WTC11 (cell line): ENCODE measurements around the gene APOBEC3H.
"Not testable (repeated sequence)": the region's sequence is repeated elsewhere in the genome, so short reads cannot be mapped to it uniquely, and the experiment has no call there.

ENCODE experiments used
- CBFB ChIP-seq: sonication (generic); formaldehyde crosslinking; IDR thresholded peaks from 2 replicates; pipeline ENCODE4 v1.8.1; 2022; ENCODE audit warnings: mild to moderate bottlenecking, low read depth, missing genetic modification reagents
- CTCF ChIP-seq: fragments of 200-600 bp; IDR thresholded peaks from 2 replicates; pipeline ENCODE4 v1.8.0; 2022; ENCODE audit warnings: antibody characterized with exemption
- ESRRA ChIP-seq: sonication (generic); formaldehyde crosslinking; IDR thresholded peaks from 2 replicates; pipeline ENCODE4 v1.8.1; 2022; ENCODE audit warnings: mild to moderate bottlenecking, missing genetic modification reagents, borderline replicate concordance
- IRF2 ChIP-seq: sonication (generic); formaldehyde crosslinking; IDR thresholded peaks from 2 replicates; pipeline ENCODE4 v1.8.0; 2022; ENCODE audit warnings: low read depth, missing genetic modification reagents, borderline replicate concordance
- NR2C2 ChIP-seq: sonication (generic); formaldehyde crosslinking; IDR thresholded peaks from 2 replicates; pipeline ENCODE4 v1.8.0; 2022; ENCODE audit warnings: mild to moderate bottlenecking, missing genetic modification reagents
- SP1 ChIP-seq: sonication (generic); formaldehyde crosslinking; conservative IDR thresholded peaks from 2 replicates; pipeline ENCODE4 v1.8.1; 2022; ENCODE audit warnings: missing genetic modification reagents
- TEAD4 ChIP-seq: sonication (generic); formaldehyde crosslinking; IDR thresholded peaks from 2 replicates; pipeline ENCODE4 v1.8.0; 2022; ENCODE audit warnings: mild to moderate bottlenecking, missing genetic modification reagents
- USF1 ChIP-seq: sonication (generic); formaldehyde crosslinking; IDR thresholded peaks from 2 replicates; pipeline ENCODE4 v1.8.0; 2022; ENCODE audit warnings: mild to moderate bottlenecking, missing genetic modification reagents
- USF2 ChIP-seq: sonication (generic); formaldehyde crosslinking; IDR thresholded peaks from 2 replicates; pipeline ENCODE4 v1.8.1; 2023; ENCODE audit warnings: mild to moderate bottlenecking, missing genetic modification reagents, moderate library complexity
- ZBTB21 ChIP-seq: sonication (generic); formaldehyde crosslinking; IDR thresholded peaks from 2 replicates; pipeline ENCODE4 v1.8.1; 2023; ENCODE audit warnings: mild to moderate bottlenecking, missing genetic modification reagents, borderline replicate concordance
- TF ChIP-seq, protein P1 (sequence below): sonication (generic); formaldehyde crosslinking; IDR thresholded peaks from 2 replicates; pipeline ENCODE4 v1.8.0; 2022; ENCODE audit warnings: mild to moderate bottlenecking, missing genetic modification reagents
- TF ChIP-seq, protein P2 (sequence below): sonication (generic); formaldehyde crosslinking; IDR thresholded peaks from 2 replicates; pipeline ENCODE4 v1.8.1; 2022; ENCODE audit warnings: mild to moderate bottlenecking, missing genetic modification reagents, moderate library complexity, borderline replicate concordance

- TF ChIP-seq CTCF; USF2 (CRISPR knock-in tag); NR2C2; IRF2 (CRISPR knock-in tag); ZBTB21 (CRISPR knock-in tag); ESRRA (CRISPR knock-in tag); USF1 (CRISPR knock-in tag); CBFB (CRISPR knock-in tag); TEAD4 (CRISPR knock-in tag); SP1 (CRISPR knock-in tag): not testable (repeated sequence)
- TF ChIP-seq, protein P1, sequence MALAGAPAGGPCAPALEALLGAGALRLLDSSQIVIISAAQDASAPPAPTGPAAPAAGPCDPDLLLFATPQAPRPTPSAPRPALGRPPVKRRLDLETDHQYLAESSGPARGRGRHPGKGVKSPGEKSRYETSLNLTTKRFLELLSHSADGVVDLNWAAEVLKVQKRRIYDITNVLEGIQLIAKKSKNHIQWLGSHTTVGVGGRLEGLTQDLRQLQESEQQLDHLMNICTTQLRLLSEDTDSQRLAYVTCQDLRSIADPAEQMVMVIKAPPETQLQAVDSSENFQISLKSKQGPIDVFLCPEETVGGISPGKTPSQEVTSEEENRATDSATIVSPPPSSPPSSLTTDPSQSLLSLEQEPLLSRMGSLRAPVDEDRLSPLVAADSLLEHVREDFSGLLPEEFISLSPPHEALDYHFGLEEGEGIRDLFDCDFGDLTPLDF (CRISPR knock-in tag) = not testable (repeated sequence)
- TF ChIP-seq, protein P2, sequence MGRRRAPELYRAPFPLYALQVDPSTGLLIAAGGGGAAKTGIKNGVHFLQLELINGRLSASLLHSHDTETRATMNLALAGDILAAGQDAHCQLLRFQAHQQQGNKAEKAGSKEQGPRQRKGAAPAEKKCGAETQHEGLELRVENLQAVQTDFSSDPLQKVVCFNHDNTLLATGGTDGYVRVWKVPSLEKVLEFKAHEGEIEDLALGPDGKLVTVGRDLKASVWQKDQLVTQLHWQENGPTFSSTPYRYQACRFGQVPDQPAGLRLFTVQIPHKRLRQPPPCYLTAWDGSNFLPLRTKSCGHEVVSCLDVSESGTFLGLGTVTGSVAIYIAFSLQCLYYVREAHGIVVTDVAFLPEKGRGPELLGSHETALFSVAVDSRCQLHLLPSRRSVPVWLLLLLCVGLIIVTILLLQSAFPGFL (CRISPR knock-in tag) = not testable (repeated sequence)
Observed at GRCh38 chr22:39077912-39078311, 19.1 kb upstream of the APOBEC3H start.
